ENCODE data around the gene ARID2. TPM values are rescaled to one million over a fixed set of nuclear protein-coding genes. Genes with fewer than 3 reads are reported as not detected.

ARID2 gene
- total and polyA plus RNA-seq, 9 of the 15 experiments (the other 6 are each of a cell fraction or from before 2014, with no cell fraction given), result 13.4 to 41.6 (median 29.4) TPM

DNA sequence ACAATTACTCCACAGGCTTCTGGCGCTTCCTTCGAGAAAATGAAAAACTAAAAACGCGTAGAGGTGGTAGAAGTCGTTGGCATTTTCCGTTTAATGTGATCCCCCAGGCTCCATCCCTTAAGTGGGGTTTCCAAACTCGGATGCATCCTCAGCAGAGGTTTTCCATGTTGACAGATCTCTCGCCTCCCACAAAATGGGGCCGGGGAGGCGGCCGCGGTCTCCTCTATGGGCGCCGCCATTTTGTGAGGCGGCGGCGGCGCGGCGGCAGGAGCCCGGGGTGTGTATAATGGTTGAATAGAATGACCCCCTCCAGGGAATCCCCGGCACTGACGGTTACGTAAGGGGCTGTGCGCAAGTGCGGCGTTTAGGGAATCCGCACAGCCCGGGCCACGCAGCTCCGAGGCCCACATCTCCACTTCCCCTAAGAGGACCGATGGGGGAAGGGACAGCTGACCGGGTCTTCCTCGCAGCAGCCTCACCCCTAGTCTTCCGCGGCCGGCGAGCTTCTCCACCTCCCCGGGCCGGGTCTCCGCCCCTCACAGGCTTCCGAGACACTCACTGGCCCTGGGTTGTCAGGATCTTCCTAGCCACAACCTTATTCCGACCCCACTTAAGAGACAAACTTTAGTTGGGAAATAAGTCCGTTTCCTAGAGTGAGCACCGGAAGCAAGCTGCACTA lies 2.1 kb upstream of the ARID2 start (continued):
- TF ChIP-seq, protein P1, sequence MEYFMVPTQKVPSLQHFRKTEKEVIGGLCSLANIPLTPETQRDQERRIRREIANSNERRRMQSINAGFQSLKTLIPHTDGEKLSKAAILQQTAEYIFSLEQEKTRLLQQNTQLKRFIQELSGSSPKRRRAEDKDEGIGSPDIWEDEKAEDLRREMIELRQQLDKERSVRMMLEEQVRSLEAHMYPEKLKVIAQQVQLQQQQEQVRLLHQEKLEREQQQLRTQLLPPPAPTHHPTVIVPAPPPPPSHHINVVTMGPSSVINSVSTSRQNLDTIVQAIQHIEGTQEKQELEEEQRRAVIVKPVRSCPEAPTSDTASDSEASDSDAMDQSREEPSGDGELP (CRISPR knock-in tag; IDR thresholded peaks at IDR 0.05; ENCODE audit: borderline replicate concordance), result peak; percentile 99
- TF ChIP-seq NEUROD1 (IDR thresholded peaks at IDR 0.05; ENCODE audit: borderline replicate concordance, low read depth, low read length, partially characterized antibody), result peak; percentile 98
- TF ChIP-seq BACH1 (tag; IDR thresholded peaks at IDR 0.05), result no peak
- no peak for TF ChIP-seq NCOA4 (IDR thresholded peaks at IDR 0.05; ENCODE audit: partially characterized antibody)
- no peak for TF ChIP-seq ZC3H8 (IDR thresholded peaks at IDR 0.05)
- TF ChIP-seq, protein P2, sequence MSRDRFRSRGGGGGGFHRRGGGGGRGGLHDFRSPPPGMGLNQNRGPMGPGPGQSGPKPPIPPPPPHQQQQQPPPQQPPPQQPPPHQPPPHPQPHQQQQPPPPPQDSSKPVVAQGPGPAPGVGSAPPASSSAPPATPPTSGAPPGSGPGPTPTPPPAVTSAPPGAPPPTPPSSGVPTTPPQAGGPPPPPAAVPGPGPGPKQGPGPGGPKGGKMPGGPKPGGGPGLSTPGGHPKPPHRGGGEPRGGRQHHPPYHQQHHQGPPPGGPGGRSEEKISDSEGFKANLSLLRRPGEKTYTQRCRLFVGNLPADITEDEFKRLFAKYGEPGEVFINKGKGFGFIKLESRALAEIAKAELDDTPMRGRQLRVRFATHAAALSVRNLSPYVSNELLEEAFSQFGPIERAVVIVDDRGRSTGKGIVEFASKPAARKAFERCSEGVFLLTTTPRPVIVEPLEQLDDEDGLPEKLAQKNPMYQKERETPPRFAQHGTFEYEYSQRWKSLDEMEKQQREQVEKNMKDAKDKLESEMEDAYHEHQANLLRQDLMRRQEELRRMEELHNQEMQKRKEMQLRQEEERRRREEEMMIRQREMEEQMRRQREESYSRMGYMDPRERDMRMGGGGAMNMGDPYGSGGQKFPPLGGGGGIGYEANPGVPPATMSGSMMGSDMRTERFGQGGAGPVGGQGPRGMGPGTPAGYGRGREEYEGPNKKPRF (IDR thresholded peaks at IDR 0.05; ENCODE audit: low read depth, low read length), result no peak
- no peak for TF ChIP-seq GABPB2 (CRISPR knock-in tag; conservative IDR thresholded peaks at IDR 0.05)
- no peak for TF ChIP-seq ZNF274 (IDR thresholded peaks at IDR 0.05; ENCODE audit: borderline replicate concordance, low read depth, low read length)
- TF ChIP-seq ZNF583 (CRISPR knock-in tag; IDR thresholded peaks at IDR 0.05), result no peak
- TF ChIP-seq, protein P3, sequence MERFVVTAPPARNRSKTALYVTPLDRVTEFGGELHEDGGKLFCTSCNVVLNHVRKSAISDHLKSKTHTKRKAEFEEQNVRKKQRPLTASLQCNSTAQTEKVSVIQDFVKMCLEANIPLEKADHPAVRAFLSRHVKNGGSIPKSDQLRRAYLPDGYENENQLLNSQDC (CRISPR knock-in tag; IDR thresholded peaks at IDR 0.05), result peak; percentile 98; the same call in 1 of the 2 replicates
- TF ChIP-seq RFX1 (IDR thresholded peaks at IDR 0.05), result no peak
- TF ChIP-seq HMG20B (CRISPR knock-in tag; IDR thresholded peaks at IDR 0.05), result no peak
- no peak for TF ChIP-seq HNRNPH1 (optimal IDR thresholded peaks at IDR 0.05; ENCODE audit: low read depth, low read length)
- no peak for TF ChIP-seq ZNF57 (CRISPR knock-in tag; IDR thresholded peaks at IDR 0.05)
- TF ChIP-seq PHF8 (IDR thresholded peaks at IDR 0.05; ENCODE audit: borderline replicate concordance, low read length), result peak; percentile 76
- 0 out of 4 replicates have a peak, but pooled peaks of 1 of the 2 experiments have one; percentile 2 for TF ChIP-seq KDM1A (IDR thresholded peaks at IDR 0.05)
- 0 out of 4 replicates have a peak, but pooled peaks of 1 of the 2 experiments have one; percentile 41 for TF ChIP-seq SRF (CRISPR knock-in tag; IDR thresholded peaks at IDR 0.05)
- TF ChIP-seq, protein P4, sequence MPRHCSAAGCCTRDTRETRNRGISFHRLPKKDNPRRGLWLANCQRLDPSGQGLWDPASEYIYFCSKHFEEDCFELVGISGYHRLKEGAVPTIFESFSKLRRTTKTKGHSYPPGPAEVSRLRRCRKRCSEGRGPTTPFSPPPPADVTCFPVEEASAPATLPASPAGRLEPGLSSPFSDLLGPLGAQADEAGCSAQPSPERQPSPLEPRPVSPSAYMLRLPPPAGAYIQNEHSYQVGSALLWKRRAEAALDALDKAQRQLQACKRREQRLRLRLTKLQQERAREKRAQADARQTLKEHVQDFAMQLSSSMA (CRISPR knock-in tag; IDR thresholded peaks at IDR 0.05), result no peak
- no peak for TF ChIP-seq GATA2 (CRISPR knock-in tag; IDR thresholded peaks at IDR 0.05)
- 0 out of 4 replicates have a peak, but pooled peaks of 1 of the 2 experiments have one; percentile 62 for TF ChIP-seq KDM4B (IDR thresholded peaks at IDR 0.05; ENCODE audit: borderline replicate concordance in 2 of 2, low read depth in 1 of 2)
- TF ChIP-seq ZNF12 (CRISPR knock-in tag; IDR thresholded peaks at IDR 0.05), result no peak
- TF ChIP-seq ZNF77 (CRISPR knock-in tag; IDR thresholded peaks at IDR 0.05), result no peak
- TF ChIP-seq TRIM28 (IDR thresholded peaks at IDR 0.05), result peak; percentile 62
